Testis (tissue), 2 donors: Measurements from ENCODE around the gene PHLDB3.

Experiments used
- POLR2A ChIP-seq: fragments of 450-650 bp; IDR thresholded peaks from one replicate; pipeline ENCODE4 v1.6.1; 2017; ENCODE audit warnings: antibody characterized with exemption, mild to moderate bottlenecking, moderate library complexity
- TF ChIP-seq, protein P1 (sequence below), 3 experiments: fragments of 450-650 bp in 2 of 3; fragments of 200-600 bp in 1 of 3; sonication (generic) in 1 of 3; IDR thresholded peaks; one replicate each; pipeline ENCODE4 v1.5.1; 2016 to 2019; ENCODE audit warnings: antibody characterized with exemption in 3 of 3, mild to moderate bottlenecking in 2 of 3, moderate library complexity in 1 of 3

DNA sequence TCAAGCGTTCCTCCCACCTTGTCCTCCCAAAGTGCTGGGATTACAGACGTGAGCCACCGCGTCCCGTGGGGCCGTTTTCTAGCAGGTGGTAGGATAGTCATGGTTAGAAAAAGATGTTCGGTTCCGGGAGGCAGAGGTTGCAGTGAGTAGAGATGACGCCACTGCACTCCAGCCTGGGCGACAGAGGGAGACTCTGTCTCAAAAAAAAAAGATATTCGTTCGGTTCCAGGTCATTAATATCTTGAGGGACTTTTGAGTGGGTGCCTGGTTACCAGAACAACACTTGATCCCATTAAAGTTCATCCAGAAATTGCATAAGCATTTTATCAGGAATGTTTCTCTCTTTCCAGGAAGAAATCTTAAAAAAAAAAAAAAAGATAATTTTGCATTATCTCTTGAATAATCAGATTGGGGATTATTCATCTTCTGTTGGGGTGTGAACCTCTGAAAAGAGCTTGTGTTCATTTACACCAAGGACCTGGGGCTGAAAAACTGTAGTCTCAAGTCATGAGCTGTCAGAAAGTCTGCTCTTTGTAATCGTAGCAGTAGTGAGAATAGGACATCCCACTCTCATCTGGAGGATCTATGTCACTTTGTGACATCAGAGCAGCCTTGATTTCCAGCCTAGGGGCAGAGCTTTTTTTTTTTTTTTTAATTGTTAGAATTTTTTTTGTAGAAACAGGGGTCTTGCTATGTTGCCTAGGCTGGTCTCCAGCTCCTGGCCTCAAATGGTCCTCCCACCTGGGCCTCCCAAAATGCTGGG is 23.5 kb upstream of the PHLDB3 start:
- TF ChIP-seq, protein P1, sequence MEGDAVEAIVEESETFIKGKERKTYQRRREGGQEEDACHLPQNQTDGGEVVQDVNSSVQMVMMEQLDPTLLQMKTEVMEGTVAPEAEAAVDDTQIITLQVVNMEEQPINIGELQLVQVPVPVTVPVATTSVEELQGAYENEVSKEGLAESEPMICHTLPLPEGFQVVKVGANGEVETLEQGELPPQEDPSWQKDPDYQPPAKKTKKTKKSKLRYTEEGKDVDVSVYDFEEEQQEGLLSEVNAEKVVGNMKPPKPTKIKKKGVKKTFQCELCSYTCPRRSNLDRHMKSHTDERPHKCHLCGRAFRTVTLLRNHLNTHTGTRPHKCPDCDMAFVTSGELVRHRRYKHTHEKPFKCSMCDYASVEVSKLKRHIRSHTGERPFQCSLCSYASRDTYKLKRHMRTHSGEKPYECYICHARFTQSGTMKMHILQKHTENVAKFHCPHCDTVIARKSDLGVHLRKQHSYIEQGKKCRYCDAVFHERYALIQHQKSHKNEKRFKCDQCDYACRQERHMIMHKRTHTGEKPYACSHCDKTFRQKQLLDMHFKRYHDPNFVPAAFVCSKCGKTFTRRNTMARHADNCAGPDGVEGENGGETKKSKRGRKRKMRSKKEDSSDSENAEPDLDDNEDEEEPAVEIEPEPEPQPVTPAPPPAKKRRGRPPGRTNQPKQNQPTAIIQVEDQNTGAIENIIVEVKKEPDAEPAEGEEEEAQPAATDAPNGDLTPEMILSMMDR (IDR thresholded peaks at IDR 0.05): no peak
- TF ChIP-seq POLR2A: no peak
